Measurements from ENCODE around the gene LRP1. TPM values are rescaled to one million over a fixed set of nuclear protein-coding genes. Genes with fewer than 3 reads are reported as not detected.

Gene LRP1
- total RNA-seq, 1 donor from 2014 or later, result 24.7 TPM

GRCh38 chr12:57146961-57147944 is 19.0 kb downstream of the LRP1 start, which contains the start of gene LRP1-AS:
LRP1-AS (minus strand) TSS chr12:57147619.
- TF ChIP-seq CTCF (IDR thresholded peaks at IDR 0.05; ENCODE audit: unreplicated experiment), result no peak
- DNase-seq (ENCODE audit: low spot score), result no peak
- H3K9me3 Mint-ChIP-seq (ENCODE audit: unreplicated experiment), result no peaks in the 10 kb centered on the region
- peaks cover 6% of the 10 kb centered on the region for H3K36me3 Mint-ChIP-seq (ENCODE audit: low read depth, unreplicated experiment)
- peak within 1 kb of the TSS; percentile 67 for H3K27ac Mint-ChIP-seq (ENCODE audit: unreplicated experiment)
- no peak within 1 kb of the TSS for H3K4me3 Mint-ChIP-seq (ENCODE audit: unreplicated experiment)
- peaks cover 16% of the 10 kb centered on the region for H3K27me3 Mint-ChIP-seq (ENCODE audit: unreplicated experiment)
- H3K4me1 Mint-ChIP-seq (ENCODE audit: unreplicated experiment), result peaks cover 52% of the 10 kb centered on the region

- Mint-ChIP-seq H3K27me3 (ENCODE audit: unreplicated experiment) (peaks cover 23% of the 10 kb centered on the region), H3K9me3 (ENCODE audit: unreplicated experiment) (no peaks in the 10 kb centered on the region), H3K4me1 (ENCODE audit: unreplicated experiment) (peaks cover 55% of the 10 kb centered on the region), H3K4me3 (ENCODE audit: unreplicated experiment) (no peak overlapping the region), H3K27ac (ENCODE audit: unreplicated experiment) (no peak overlapping the region), H3K36me3 (ENCODE audit: low read depth, unreplicated experiment) (peaks cover 9% of the 10 kb centered on the region)
- DNase-seq (ENCODE audit: low spot score), result no peak
- TF ChIP-seq CTCF (IDR thresholded peaks at IDR 0.05; ENCODE audit: unreplicated experiment), result no peak
Observed at GRCh38 chr12:57148469-57149244, 20.4 kb downstream of the LRP1 start.

- Mint-ChIP-seq H3K27me3 (ENCODE audit: unreplicated experiment) (peaks cover 23% of the 10 kb centered on the region), H3K4me1 (ENCODE audit: unreplicated experiment) (peaks cover 55% of the 10 kb centered on the region), H3K27ac (ENCODE audit: unreplicated experiment) (peak overlapping the region; percentile 34), H3K9me3 (ENCODE audit: unreplicated experiment) (no peaks in the 10 kb centered on the region), H3K36me3 (ENCODE audit: low read depth, unreplicated experiment) (peaks cover 5% of the 10 kb centered on the region), H3K4me3 (ENCODE audit: unreplicated experiment) (peak overlapping the region; percentile 65)
- no peak for DNase-seq (ENCODE audit: low spot score)
- TF ChIP-seq CTCF (IDR thresholded peaks at IDR 0.05; ENCODE audit: unreplicated experiment), result no peak
Observed at GRCh38 chr12:57149245-57149900, 21.1 kb downstream of the LRP1 start.

- Mint-ChIP-seq H3K27me3 (ENCODE audit: unreplicated experiment) (peaks cover 21% of the 10 kb centered on the region), H3K4me1 (ENCODE audit: unreplicated experiment) (peaks cover 55% of the 10 kb centered on the region), H3K9me3 (ENCODE audit: unreplicated experiment) (no peaks in the 10 kb centered on the region), H3K4me3 (ENCODE audit: unreplicated experiment) (no peak overlapping the region), H3K36me3 (ENCODE audit: low read depth, unreplicated experiment) (peaks cover 4% of the 10 kb centered on the region), H3K27ac (ENCODE audit: unreplicated experiment) (no peak overlapping the region)
- DNase-seq (ENCODE audit: low spot score), result no peak
- no peak for TF ChIP-seq CTCF (IDR thresholded peaks at IDR 0.05; ENCODE audit: unreplicated experiment)
Observed at GRCh38 chr12:57150400-57151000, 22.2 kb downstream of the LRP1 start.
